Effector CD4-positive, alpha-beta T cell (primary cell): ENCODE data around the gene GAS7.

Experiments
- DNase-seq: peaks from one replicate; pipeline ENCODE4 v3.0.0-alpha.2; 2020
- total RNA-seq: gene quantifications from one replicate; lab custom pipeline; 2026; lab: John Stamatoyannopoulos, UW

The GAS7 gene
- 1.9 reads per million, percentile 2 among the genes with 10 or more reads in this experiment for total RNA-seq

DNA sequence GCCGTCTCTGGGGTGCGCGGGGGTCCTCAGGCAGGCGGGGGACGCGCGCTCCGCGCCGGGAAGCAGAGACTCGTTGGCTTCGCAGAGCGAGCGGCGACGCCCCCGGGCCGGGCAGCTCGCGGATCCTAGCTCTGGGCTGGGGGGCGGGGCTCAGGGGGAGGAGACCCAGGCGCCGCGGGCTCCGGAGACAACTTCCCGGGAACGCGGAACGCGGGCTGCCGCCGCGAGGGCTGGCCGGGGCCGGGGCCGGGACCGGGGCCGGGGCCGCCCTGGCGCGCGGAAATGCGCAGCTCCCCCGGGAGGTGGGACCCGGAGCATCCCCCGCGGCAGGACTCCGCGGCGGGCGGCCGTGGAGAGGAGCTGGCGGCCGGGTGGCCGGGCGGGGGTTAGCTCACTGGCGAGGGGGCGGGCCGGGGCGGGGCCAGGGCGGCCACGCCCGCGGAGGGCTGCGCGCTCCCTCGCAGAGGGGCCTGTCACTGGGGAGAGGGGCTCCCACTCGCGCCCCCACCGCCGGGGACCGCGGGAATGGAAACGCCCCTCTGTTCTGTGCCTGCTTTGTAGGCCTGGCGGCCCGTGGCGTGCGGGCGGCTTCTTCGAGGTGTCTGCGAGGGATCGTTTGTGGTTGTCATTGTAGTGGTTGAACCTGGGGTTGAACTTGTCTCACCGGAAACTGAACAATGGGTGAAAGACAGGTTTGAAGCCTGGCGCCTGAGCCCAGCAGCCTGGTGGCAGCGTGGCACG lies at the start of gene GAS7:
Gene GAS7 (minus strand): TSS at position 98 of the 741 bp plus-strand sequence.
- peak; percentile 13 for DNase-seq

- DNase-seq = no peak
Measured at GRCh38 chr17:10247810-10248209, 49.4 kb upstream of the GAS7 start.

DNA sequence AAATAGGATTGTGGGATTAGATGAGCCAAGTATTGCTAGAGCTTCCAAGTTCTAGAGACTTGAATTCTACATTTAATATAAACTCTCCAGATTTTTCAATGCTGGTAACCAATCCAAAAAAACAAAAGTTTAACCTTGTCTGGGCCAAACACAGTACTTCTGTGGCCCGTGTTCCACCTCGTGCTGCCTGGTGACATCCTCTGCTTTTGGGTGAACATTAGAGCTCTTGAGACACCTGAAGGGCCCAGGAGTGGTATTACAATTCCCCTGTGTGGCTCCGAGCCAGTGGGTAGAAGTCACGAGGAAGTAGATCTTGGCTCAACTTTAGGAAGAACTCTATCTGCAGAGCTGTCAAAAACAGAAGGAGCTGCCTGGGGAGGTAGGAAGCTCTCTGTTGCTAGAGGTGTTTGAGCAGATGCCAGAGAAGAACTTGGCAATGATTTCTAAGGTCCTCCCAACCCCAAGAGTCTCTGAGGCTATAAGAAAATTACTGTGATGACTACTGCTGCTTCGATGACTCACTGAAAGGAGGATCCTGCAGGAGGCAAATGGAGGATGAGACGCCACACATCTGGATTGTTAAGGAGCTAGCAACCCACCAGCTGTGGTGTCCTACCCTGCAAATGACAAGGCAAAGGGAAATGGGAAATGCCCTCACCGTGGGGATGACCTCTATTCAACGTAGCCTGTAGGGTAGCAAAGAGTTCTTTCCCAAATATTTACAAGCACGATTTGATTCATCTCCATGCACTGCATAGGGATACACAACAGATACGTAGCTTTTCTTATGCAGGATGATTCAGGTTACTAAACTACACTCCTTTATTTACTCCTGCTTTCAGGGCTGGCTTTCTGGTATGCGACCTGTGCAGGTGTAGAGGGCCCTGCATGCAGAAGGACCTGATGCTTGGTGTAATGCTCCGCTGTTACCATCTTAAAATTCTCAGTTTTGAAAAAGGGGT lies 45.8 kb upstream of the GAS7 start:
- no peak for DNase-seq

DNA sequence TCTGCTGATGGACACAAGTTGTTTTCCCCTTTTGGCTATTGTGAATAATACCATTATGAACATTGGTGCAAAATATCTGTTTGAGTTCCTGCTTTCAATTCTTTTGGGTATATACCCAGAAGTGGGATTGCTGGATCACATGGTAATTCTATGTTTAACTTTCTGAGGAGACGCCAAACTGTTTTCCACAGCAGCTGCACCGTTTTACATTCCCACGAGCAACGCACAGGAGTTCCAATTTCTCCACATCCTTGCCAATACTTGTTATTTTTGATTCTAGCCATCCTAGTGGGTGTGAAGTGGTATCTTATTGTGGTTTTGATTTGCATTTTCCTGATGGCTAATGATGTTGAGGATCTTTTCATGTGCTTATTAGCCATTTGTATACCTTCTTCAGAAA lies 43.4 kb upstream of the GAS7 start:
- no peak for DNase-seq

GRCh38 chr17:10238661-10239060 lies 40.3 kb upstream of the GAS7 start:
- DNase-seq = no peak

DNA sequence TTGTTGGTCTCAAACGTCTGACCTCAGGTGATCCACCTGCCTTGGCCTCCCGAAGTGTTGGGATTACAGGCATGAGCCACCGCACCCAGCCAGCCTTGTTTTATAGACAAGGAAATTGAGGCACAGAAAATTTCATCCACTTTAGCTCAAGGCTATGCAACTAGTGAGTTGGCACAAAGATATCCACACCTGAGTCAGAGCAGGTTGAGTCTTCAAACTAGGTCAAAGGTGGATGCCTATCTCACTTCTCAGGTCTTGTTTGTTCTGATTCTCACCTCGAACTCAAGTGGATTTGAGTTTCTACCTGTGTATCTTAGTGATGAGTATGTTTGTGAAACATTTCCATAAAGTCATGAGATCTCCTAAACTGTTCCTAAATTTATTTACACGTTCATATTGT lies 35.6 kb upstream of the GAS7 start:
- no peak for DNase-seq

- DNase-seq = no peak
Measured at GRCh38 chr17:10233161-10233560, 34.8 kb upstream of the GAS7 start.

- DNase-seq = no peak
Measured at GRCh38 chr17:10229181-10229580, 30.8 kb upstream of the GAS7 start.

DNA sequence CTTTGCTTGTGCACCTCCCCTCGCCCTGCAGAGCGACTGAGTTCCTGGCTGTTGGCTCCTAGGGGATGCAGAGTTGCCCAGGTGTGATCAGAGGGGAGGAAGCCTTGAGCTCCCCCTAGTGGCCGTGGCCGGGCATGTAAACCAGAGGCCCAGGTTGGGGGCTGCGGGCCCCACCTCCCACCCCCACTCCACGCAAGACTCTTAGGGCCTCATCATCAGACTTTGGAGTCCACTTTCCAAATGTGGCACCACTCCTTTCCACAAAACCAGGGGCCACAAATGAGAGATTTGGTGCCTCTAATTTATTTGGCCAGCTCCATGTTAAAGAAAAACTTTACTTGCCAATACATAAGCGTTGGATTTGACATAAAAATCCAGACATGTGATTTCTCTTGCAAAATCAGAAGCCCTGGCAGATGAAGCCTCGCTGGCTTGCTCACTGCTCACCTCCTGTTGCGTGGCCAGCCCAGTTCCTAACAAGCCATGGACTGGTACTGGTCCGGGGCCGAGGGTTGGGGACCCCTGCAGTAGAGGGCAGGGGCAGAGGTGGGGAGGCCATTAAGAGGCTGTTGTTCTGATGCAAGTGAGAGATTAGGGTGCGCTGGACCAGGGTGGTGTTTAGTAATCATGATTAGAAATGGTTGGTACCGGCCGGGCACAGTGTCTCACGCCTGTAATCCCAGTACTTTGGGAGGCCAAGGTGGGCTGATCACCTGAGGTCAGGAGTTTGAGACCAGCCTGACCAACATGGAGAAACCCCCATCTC lies 28.7 kb upstream of the GAS7 start:
- DNase-seq = peak; percentile 27

- no peak for DNase-seq
Measured at GRCh38 chr17:10224582-10225195, 26.3 kb upstream of the GAS7 start.

GRCh38 chr17:10219193-10219592 lies 20.8 kb upstream of the GAS7 start:
- DNase-seq = no peak

DNA sequence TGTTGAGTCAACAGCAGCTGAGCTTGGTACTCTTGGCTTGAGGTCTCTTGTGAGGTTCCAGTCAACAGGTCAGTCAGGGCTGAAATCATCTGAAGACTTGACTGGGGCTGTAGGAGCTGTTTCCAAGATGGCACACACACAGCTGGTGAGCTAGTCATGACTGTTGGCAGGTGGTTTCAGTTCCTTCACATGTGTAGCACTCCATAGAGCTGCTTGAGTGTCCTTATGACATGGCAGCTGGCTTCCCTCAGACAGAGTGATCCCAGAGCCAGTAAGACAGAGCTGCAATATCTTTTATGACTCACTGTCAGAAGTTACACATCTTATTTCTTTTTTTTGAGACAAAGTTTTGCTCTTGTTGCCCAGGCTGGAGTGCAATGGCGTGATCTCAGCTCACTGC lies 19.5 kb upstream of the GAS7 start:
- DNase-seq = no peak

GRCh38 chr17:10216213-10216938 lies 18.0 kb upstream of the GAS7 start:
- DNase-seq = no peak

GRCh38 chr17:10215286-10215685 lies 16.9 kb upstream of the GAS7 start:
- no peak for DNase-seq

DNA sequence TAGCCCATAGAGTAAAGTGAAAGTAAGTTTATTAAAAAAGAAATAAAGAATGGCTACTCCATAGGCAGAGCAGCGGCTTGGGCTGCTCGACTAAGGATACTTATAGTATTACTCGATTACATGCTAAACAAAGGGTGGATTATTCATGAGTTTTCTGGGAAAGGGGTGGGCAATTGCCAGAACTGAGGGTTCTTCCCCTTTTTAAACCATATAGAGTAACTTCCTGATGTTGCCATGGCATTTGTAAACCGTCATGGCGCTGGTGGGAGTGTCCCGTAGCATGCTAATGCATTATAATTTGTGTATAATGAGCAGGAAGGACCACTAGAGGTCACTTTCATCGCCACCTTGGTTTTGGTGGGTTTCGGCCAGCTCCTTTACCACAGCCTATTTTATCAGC lies 13.3 kb upstream of the GAS7 start:
- no peak for DNase-seq

GRCh38 chr17:10210151-10210574 lies 11.8 kb upstream of the GAS7 start:
- DNase-seq = no peak

GRCh38 chr17:10208604-10209193 lies 10.3 kb upstream of the GAS7 start:
- no peak for DNase-seq

- no peak for DNase-seq
Measured at GRCh38 chr17:10207153-10207552, 8.7 kb upstream of the GAS7 start.

DNA sequence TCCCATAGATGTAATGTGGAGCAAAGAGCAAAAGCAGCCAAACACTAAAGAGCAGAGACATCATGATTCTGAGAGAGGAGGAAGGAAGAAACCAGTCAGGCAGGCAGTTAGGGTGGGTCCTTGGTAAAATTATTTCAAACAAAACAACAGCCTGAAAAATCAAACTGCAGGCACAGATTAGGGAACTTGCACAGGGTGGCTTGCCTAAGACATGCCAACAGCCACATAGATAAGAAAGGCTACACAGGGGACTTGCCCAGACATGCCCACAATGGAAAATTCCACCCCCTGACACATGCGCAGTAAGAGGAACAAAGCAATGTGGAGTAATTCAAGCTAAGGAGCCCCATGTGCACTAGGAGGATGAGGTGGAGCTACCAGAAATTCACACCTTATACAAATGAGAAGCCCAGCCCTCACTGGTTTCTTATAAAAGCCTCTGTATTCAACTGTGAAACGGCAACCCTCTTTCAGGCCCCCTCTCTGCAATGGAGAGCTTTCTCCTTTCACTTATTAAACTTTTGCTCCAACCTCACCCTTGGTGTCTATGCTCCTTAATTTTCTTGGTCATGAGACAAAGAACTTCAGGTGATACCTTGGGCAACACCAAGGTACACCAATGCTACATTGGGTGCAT lies 7.3 kb upstream of the GAS7 start:
- DNase-seq = no peak

DNA sequence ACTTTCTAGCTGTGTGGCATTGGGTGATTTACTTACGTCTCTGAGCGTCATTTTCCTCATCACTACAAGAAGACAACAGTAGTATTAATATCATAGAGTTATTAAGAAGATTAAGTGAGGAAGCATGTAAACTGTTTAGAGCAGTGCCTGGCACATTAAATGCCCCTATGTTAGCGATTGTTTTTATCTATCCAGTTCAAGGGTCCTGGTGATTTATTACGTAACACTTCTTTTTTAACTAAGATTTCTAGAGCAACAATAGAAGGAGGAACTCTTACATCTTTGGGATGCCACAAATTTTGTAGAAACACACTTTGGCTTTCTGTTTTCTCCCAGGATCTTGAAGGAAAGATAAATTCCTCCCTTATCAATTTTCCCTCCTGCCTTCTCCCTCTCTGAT lies 3.3 kb upstream of the GAS7 start:
- no peak for DNase-seq

- no peak for DNase-seq
Measured at GRCh38 chr17:10200645-10201044, 2.2 kb upstream of the GAS7 start.
